ENCODE results near the gene IL1B.
"Not testable (repeated sequence)": the region's sequence is repeated elsewhere in the genome, so short reads cannot be mapped to it uniquely, and the experiment has no call there.

Gene IL1B

DNA sequence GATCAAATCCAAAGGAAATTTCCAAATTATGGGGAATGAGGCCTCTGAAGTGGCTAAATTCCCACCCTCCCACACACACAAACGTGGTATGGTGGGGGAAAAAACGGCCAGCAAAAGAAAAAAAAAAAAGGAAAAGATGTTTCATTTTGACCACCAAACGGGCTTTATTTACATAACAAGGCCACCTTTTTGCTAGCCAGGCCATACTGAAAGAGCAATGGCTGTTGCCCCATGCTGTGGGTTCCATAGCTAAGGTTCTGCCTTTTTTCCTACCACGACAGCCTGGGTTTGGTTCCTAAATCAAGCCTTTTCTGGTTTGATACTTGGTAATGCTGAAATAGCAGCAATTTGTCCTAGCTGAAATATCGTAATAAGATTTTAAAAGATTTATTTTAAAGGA lies 14.0 kb upstream of the IL1B start:
- DNase-seq (ENCODE audit: low spot score), result no peak

DNA sequence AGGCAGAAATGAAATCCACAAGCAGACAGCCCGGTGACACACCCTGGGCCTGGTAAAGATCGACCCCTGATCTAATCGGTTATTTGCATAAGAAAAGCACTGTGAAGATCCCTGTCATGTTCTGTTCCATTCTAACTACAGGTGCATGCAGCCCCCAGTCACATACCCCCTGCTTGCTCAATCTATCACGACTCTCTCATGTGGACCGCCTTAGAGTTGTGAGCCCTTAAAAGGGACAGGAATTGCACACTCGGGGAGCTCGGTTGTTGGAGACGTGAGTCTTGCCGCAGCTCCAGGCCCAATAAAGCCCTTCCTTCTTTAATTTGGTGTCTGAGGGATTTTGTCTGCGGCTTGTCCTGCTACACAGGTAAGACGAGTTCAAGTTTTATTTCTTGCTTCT lies 13.4 kb upstream of the IL1B start:
- DNase-seq (ENCODE audit: low spot score), result no peak

DNA sequence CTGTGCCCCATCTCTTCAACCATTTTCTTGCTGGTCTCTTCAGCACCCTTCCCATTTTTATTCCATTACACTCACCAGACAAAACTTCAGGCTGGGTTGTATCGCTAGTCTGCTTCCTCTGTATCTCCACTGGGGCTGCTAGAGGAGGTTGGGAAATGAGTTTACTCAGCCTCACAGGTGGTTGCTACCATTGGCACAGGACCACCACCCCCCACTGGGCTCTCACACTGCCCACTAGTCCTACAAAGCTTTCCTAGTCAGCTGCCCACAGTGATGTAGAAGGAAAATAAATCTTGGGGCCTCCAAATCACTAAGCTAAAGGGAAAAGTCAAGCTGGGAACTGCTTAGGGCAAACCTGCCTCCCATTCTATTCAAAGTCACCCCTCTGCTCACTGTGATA lies 12.3 kb upstream of the IL1B start:
- DNase-seq (ENCODE audit: low spot score), result no peak

DNA sequence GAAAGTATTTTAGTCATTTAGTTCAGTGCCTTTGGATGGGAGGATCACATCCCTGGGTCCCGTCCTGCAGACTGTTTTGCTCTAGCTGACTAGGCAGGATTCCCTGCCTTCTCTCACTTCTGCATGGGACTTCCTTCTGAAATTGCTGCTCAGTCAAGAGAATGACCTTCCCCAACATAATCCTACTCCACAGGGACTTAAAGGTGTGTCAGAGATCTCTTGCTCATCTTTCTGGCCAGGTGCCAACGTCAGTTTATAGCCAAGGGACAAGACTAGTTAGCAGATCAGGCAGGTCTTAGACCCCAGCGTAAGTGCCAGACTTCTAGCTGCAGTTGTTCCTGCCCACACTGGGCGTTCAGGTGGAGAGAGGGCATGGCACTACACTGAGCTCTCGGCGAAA lies 9.5 kb upstream of the IL1B start:
- no peak for DNase-seq (ENCODE audit: low spot score)

DNA sequence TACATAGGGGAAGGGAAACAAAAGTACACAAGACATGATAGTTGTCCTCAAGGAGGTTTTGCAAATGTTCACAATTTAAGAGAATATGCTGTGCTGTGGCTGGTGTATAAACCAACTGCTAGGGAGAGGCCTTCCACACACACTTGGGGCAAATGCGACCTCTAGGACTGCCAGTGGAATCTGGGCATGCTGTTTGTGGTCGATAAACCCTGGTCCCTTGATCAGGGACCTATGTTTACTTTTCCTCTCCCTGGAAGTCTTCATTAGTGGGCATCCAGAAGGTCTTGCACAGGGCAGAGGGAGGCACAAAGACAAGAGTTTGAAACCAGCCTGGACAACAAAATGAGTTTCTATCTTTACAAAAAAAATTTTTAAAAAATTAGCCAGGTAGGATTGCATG lies 7.3 kb upstream of the IL1B start:
- no peak for DNase-seq (ENCODE audit: low spot score)

DNA sequence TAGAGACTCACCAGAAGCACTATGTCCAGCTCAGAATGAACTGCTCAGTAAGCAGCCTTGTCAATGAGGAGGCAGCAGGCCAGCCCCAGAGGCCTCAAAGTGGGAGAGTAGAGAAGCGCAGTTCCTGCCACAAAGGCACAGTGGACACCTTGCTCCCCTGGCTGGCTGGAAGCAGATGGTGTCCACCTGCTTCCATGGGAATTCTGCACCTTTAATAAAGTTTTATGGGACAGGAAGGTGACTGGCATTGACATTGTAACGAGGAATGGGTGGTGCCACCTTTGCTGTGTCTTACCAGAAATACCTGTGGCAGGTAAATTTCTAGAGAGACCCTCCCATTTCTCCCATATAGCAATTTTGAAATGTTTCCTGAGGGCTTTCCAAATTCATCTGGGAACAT lies 6.7 kb upstream of the IL1B start:
- no peak for DNase-seq (ENCODE audit: low spot score)

DNA sequence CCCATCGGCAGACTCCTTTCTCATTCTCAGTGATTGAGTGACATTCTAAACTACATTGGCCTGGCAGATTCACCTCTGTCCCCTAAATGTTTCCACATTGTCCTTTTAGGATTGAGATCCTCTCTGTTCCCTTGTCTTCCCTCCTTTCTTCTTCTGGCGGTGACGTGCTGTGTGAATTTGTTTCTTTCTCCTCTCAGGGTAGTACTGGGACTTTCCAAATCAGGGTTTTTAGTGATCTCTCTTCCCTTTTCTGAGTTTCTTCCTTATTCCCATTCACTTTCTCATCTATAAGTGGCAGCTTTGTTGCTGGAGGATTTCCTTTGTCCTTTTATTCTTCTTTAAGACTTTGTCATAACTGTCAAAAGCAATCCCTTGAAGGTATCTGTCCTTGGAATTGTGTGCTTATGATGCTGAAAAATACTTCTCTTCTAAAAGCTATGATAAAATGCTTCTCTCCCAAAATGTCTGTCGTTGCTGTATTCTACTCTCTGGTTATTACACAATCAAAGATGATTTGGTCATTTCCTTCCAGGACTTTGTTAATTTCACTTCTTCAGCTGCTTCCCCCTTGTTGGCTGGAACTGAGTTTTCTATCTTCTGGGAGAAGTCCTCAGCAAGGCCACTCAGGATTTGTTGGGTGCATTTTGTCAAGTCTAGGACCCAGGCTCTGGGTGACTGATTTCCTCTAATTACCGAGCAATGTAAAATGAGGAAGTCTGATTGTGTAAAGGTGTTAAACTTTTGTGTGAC lies 4.9 kb upstream of the IL1B start:
- DNase-seq (ENCODE audit: low spot score), result no peak

DNA sequence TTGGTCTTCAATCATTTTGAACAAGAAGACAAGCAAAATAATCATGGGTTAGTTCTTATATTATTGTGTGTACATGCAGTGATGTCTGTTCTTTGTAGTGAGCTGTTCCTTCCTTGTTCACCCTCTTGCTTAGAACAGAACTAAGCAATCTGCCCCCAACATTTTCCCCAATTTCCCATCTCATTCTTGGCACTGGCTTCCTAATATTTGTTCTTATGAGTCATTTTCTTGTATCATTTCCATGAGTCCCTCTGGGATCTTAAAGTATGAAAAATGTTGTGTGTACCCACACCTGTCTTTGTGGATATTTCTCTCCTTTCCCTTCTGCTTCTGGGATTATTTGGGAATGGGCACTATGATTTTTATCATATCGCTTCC lies 3.5 kb upstream of the IL1B start:
- no peak for DNase-seq (ENCODE audit: low spot score)

DNA sequence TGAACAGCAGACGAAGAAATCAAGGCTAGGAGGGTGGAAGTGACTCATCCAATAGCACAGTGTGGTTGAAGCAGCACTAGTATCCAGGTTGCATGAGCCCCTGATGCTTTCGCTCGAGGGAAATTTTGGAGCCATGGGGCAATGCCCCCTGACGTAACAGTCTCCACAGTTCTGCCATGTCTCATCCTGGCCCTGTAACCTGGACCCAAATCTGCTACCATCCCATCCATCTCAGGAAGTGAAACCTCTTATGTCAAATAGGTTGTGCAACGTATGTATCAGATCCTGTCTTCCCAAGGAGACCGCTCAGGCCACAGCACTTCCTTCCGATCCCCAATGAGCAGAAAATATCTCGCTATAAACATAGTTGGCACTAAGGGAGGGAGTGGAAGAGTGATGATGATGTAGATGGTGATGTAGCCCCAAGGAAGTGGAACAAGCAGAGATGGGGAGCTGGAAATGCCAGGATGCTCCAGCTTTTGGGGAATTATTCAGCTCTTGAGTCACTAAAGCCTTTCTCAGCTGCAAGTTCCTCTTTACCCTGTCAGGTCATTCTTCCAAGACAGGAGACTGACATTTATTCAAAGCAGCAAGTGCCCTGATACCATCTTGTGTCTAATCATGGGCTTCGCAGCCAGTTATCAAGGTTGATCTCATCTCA lies 3.0 kb upstream of the IL1B start:
- no peak for DNase-seq (ENCODE audit: low spot score)

DNA sequence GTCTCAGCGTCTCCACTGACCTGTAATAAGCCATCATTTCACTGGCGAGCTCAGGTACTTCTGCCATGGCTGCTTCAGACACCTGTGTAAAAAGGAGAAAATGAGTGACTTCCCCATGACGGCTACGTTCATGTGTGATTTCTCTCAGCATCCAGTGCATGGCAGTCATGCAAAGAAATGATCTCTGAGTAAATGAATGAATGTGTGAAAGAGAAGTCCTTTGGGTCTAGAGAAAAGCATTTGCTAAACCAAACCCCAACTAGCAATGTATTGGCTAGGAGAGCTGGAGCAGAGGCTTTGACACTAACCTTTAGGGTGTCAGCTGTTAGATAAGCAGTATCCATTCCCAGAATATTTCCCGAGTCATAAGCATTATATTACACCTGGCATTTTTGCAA lies 417 bp downstream of the IL1B start:
- DNase-seq (ENCODE audit: low spot score), result no peak

DNA sequence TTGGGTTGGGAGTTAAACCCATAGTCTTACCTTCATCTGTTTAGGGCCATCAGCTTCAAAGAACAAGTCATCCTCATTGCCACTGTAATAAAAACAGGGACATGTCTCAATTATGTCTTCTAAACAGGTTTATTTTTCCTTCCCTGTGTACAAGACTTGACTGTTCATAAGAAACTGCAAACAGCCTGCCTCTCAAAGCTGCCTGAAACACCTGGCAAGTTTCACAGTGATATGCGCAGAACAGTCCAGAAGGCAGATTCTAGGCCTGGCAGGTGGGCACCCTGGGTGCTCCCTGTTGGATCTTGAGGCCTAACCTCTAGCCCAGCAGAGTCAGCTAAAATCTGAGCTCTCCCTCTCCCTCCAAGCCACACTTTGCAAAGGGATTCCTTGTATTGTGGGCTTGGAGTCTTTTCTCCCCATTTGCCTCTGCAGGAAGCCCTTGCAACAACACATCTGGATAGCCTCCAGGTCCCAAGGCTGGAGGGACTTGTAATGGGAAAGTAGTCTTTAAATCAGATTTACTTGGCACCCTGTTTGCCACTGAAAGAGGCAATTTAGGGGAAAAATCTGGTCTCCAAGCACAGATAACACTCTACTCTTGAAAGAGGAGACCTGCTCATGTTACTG lies 930 bp downstream of the IL1B start:
- DNase-seq (ENCODE audit: low spot score), result no peak

DNA sequence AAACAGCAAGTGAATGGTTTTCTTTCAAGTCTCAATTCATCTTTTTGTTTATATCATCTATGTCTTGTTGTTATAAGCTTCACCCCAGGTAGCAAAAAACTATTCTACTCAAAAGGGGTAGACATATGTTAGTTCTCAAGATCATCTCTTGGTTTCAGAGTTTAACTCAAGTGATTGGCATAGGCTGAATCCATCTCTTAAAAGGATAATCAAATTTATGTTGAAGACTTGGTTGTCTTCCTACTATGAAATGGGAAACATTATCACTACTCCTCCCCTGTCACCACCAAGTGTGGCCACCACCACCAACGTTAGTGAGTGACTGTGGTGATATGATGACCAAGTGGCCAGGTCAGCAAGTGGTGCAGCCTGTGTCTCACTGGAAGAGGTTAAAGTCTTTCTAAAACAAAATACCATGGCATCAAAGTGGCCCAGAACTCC lies 1.5 kb downstream of the IL1B start:
- no peak for DNase-seq (ENCODE audit: low spot score)

DNA sequence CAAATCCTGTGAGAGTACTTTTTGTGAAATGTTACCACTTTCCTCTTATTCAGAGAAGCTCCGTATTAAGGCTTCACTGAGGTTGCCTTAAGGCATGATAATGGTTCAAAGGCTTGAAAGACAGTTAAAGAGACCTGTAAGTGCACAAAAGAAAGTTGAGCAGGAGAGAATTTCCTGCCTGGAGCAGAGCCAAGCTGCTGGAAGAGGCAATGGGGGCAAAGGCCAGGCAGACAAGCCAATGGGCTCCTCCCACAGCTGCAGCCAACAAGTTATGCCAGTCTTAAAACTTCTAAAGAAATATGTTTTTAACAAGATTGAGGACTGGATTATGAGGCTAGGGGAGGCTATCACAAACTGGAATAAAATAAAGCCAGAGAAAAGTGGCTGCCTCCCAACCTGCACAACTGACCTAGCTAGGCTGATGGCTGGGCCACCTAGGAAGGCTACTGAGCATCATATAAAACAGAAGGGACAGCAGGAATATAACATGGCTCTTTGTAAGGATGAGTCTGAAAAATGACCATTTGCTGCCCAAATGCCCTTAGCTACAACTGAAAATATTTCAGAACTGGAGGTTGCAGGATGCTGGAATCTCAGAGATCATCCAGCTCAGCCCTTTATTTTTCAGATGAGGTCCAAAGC lies 2.1 kb downstream of the IL1B start:
- no peak for DNase-seq (ENCODE audit: low spot score)

DNA sequence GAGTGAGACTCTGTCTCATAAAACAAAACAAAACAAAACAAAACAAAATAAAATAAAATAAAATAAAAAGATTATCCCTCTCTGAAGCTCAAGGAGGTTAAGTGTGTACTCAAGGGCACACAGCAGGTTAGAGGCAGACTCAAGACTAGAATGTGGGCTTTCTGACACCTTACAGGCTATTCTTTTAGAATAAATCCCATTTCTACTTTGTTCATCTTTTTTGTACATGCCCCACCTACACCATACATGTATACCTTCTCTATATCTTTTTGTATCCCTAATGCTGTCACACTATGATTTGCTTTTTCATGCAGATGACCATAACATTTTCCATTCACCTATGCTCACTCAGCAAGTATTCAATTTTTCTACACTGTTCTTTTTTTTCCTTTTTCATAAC lies 2.6 kb downstream of the IL1B start:
- DNase-seq (ENCODE audit: low spot score), result no peak

DNA sequence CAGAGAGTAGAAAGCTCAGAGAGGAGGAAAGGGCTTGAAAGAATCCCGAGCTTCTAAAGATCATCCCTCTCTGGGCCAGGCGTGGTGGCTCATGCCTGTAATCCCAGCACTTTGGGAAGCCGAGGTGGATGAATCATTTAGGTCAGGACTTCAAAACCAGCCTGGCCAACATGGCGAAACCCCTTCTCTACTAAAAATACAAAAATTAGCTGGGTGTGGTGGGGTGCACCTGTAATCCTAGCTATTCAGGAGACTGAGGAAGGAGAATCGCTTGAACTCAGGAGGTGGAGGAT lies 3.0 kb downstream of the IL1B start:
- not testable (repeated sequence) for DNase-seq (ENCODE audit: low spot score)

DNA sequence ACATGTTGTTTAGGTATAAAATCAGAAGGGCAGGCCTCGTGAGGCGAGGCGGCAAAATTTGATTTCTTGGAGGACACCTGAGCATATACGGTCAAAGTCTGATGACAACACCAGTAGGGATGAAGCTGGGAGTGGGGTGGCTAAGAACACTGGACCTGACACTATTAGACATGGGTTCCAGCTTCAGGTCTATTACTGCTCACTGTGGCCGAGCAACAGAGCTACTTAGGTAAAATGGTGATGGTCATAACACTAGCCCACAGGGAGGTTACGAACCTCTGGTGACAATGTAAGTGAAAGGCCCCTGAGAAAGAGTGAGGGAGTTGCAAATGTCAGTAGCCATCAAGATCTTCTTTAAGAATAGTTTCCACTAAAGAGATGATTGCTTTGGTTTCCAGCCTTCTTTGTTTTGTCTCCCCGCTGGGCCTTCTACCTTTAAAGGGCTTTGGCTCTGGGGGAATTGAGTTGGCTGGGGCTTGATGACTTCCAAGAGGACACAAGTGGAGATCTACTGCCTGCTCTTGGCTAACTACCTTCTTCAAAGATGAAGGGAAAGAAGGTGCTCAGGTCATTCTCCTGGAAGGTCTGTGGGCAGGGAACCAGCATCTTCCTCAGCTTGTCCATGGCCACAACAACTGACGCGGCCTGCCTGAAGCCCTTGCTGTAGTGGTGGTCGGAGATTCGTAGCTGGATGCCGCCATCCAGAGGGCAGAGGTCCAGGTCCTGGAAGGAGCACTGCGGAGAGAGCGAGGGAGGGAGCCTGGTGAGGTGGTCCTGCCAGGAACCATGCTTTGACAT lies 3.5 kb downstream of the IL1B start:
- DNase-seq (ENCODE audit: low spot score), result no peak

DNA sequence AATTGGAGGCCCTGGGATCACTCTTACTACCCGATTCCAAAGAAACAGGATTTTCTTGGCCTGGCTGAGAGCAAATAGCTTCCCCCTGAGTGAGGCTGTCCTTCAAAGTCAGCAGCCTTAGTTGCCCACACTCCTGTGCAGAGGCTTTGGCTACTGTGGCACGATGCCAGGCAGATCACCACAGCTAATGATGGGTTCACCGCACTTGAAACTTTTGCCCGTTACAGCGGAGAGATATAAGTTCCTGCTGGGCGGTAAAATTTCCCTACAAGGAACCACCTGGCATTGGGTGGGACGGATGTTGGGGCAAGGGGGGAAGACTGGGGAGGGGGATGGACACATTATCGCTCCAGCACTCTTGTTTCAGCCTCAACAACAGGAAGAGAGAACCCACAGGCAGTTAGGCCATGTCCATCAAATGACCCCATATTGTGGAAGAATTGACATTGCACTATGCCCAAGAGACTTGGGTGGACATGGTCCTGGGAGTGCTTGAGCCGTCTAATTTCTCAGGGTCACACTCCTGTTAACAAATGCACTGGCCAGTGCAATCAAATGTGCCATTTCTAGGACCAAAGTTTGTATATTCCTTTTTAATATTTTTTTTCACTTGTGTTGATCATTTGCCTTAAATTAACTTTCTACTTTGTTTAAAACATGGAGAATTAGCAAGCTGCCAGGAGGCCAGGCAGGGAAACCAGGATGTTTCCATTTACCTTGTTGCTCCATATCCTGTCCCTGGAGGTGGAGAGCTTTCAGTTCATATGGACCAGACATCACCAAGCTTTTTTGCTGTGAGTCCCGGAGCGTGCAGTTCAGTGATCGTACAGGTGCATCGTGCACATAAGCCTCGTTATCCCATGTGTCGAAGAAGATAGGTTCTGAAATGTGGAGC lies 4.4 kb downstream of the IL1B start:
- no peak for DNase-seq (ENCODE audit: low spot score)

DNA sequence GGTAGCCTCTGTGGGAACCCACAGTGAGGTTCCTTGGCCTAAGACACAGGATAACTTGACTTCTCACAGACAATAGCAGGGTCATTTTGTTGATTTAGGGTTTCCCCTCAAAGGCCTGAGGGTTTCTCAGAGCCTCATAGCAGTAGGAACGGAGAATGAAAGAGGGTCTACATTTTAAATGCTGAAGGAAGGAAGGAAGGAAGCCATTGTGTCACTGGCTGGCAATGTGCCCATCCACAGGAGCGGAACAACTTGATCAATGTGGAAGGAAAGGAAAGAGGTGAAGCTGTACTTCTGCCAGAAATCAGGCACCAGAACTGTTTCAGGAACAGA lies 5.1 kb downstream of the IL1B start:
- DNase-seq (ENCODE audit: low spot score), result no peak

DNA sequence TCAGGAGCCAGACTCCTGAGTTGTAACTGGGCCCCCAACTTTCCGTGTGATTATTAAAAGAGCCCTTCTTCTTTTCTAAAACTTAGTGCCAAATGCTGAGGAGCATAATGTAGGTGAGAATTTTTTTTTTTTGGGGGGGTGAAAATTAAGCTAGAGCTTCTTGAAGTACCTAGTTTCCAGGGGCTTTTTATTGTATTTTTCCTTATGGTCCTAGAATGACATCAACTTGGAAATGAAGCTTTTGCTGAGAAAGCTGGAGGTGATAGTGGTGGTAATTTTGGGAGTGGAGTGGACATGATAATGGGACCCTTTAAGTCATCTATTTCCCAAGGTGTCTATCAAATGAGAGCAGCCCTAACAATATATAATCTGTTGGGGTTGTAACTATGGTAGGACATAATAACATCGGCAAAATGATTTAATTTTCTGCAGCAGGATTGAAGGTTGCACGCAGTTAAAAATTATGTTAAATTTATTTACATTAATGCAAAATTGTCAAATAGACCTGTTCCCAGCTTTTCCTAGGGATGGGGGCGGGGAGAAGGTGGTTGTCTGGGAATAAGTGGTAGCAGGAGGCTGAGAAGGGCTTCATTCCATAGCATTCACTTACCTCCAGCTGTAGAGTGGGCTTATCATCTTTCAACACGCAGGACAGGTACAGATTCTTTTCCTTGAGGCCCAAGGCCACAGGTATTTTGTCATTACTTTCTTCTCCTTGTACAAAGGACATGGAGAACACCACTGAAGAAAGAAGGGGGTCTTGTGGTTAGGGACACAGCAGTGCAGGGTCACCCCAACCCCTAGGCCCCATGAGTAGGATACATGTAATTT lies 5.7 kb downstream of the IL1B start:
- no peak for DNase-seq (ENCODE audit: low spot score)

DNA sequence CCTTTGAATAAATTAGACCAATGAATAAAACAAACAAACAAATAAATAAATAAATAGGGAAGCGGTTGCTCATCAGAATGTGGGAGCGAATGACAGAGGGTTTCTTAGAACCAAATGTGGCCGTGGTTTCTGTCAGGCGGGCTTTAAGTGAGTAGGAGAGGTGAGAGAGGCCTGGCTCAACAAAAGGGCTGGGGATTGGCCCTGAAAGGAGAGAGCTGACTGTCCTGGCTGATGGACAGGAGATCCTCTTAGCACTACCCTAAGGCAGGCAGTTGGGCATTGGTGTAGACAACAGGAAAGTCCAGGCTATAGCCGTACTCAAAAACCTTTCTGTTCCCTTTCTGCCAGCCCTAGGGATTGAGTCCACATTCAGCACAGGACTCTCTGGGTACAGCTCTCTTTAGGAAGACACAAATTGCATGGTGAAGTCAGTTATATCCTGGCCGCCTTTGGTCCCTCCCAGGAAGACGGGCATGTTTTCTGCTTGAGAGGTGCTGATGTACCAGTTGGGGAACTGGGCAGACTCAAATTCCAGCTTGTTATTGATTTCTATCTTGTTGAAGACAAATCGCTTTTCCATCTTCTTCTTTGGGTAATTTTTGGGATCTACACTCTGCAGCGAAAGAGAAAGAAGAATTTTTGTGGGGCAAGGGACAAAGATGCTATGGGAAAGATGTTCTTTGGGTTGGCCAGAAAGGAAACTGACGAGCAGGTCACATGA lies 6.5 kb downstream of the IL1B start:
- DNase-seq (ENCODE audit: low spot score), result no peak
